DMS 273 (cell line): ENCODE results near the gene CDC42BPG.

Source experiments
- DNase-seq: peaks from one replicate; lab custom pipeline; 2025; ENCODE audit not compliant: unreplicated experiment; lab: John Stamatoyannopoulos, UW

Gene CDC42BPG

GRCh38 chr11:64810891-64811272 is 33.6 kb downstream of the CDC42BPG start:
- peak; percentile 58 for DNase-seq

- DNase-seq, result peak; percentile 96
These were observed 34.1 kb downstream of the CDC42BPG start, which contains the start of gene MEN1 for GRCh38 chr11:64810271-64810890. Gene MEN1, minus strand, starts transcription at chr11:64810551. Its CDS starts 442 bp downstream, at chr11:64810109.

- peak; percentile 36 for DNase-seq
These were observed 34.6 kb downstream of the CDC42BPG start for GRCh38 chr11:64809781-64810241.

DNA sequence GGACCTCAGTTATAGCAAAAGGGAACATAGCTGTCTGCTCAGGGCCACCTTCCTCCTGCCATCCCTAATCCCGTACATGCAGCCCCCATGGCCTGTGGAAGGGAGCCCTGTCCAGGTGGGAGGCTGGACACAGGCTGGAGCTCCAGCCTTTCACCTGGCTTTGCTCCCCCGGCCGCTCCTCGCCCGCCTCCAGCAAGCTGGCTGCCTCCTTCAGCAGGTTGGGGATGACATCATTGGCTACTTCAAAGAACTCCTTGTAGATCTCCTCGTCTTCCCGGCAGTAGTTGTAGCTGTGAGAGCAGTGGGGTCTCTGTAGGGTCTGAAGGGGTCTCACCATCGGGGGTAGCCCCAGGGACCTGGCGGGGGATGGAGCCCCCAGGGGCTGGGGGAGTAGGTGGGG is 39.0 kb downstream of the CDC42BPG start:
- no peak for DNase-seq

- DNase-seq, result peak; percentile 39
These were observed 39.9 kb downstream of the CDC42BPG start for GRCh38 chr11:64804346-64805210.

GRCh38 chr11:64803846-64804345 is 40.6 kb downstream of the CDC42BPG start:
- DNase-seq, result peak; percentile 57

DNA sequence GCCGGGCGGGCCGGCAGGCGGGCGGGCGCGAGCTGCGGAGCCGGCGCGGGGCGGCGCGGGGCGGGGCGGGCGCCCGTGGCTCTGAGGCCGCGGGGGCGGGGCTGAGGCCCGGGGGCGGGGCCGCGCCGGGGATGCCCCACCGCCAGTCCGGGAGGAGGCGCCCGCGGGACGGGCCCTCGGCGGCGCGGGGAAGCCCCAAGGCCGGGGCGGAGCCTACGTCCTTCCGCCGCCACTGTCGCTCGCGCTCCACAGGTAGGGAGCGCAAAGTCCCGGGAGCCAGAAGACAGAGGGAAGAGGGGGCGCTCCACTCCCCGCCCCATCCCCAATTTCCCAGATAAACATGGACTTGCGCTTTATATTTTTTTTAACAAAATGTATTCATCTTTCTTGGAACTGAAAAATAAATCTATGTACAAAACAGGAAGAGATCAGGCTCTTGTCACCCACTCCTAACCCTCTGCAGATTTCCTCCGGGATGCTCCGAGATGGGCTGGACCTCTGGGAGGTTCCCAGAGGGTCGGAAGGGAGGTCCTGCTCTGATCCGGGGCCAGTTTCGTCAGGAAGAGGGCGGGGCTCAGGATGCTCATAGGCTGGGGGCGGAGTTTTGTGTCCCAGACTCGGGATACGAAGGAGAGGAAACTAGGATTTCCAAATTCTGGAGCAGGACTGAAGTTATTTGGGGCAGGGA is 41.2 kb downstream of the CDC42BPG start, which contains the start of gene MAP4K2:
Gene MAP4K2 (minus strand): TSS at position 57 of the 688 bp plus-strand sequence. CDS start 65 bp downstream, outside the sequence.
- DNase-seq, result peak; percentile 90

DNA sequence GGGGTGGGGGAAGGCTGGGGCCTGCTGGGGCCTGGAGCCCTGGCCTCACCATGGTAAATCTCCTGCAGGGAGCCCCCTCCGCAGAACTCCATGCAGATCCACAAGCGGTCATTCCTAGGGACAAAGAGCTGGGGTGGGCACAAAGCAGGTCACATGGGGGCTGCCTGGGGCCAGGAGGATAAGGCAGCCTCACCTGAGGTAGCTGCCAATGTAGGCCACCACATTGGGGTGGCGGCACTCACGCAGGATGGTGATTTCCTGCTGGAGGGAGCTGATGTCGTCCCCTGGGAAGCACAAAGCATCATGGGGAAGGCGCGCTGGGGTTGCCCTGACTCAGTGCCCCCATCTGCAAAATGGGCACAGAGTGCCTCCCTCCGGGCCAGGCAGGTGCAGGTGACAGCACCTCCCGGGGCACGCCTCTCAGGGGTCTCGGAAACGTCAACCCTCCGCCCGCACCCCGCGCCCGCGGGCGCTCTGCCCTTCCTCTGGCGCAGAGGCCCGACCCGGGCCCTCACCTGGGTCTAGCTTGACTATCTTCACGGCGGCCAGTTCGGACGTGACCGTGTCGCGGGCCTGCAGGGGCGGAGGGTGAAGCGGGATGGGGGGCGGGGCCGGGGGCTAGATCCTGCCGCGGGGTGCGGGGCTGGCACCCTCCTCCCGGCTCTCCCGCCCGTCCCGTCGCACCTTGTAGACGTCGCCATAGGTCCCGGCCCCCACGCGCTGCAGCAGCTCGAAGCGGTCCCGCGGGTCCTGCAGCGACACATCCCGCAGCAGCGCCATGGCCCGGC is 41.9 kb downstream of the CDC42BPG start:
- no peak for DNase-seq

DNA sequence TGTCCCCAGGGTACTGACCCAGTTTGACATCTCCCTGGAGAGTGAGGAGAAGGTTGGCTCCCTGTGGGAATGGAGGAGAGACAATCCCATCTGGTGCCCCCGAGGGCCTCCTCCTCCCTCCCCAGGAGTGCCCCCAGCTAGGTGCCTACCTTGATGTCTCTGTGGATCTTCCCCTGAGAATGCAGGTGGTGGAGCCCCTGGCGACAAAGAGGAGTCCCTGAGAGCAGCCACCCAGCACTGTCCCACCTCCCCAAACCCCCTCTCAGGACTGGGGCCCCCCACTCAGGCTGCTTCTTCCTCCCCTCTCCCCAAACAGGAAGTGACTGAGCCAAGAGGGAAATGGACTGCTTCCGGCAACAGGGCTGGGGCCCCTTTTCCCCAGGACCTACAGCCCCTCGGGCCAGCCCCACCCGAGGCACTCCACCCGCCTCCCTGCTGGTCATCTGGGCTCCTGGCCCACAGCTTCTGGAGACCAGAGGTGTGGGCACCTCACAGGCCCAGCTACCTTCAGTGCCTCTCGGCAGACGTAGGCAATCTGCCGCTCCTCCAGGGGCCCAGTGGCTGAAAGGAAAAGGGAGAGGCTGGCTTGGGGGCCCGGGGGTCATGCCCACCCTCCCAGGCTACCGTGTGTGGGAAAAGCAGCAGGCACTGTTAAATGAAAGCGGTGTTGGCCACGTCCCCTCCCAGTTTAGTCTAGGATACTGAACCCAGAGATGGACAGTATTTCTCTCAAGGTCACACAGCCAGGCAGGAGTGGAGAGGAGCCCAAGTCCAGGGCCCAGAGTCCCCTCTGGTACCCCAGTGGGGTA is 42.7 kb downstream of the CDC42BPG start:
- no peak for DNase-seq

- DNase-seq, result no peak
These were observed 43.3 kb downstream of the CDC42BPG start for GRCh38 chr11:64801158-64801464.

GRCh38 chr11:64800303-64801157 is 43.9 kb downstream of the CDC42BPG start:
- DNase-seq, result no peak

DNA sequence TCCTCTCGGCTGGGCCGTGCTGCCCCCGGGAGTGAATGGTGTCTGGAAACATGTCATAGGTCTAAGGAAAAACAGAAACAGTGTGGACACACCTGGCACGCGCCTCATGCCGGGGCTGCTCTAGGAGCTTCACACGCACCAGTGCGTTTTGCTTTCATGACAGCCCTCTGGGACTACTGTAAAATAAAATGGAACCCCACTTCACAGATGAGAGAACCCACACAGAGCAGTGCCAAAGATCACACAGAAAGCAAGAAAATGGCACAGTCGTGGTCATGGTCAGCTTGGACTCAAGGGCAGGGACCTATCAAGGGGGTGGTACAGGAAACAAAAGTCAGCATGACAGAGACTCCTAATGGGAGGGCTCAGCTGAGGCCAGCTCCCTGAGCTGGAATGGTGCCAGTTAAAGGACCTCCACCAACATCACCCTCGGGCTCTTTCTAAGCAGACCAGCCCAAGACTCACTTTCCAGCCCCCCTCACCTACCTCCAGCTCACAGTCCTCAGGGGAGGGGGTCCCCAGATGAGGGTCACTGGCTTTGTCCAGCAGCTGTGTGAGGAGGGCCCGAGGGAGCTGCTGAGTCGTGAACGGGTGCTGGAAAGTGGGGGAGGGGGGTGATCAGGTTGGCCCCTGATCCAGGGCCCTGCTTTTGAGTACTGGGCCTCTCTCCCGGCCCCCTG is 44.7 kb downstream of the CDC42BPG start:
- DNase-seq, result no peak

- no peak for DNase-seq
These were observed 45.2 kb downstream of the CDC42BPG start for GRCh38 chr11:64799256-64799622.

GRCh38 chr11:64796757-64797541 is 47.5 kb downstream of the CDC42BPG start:
- no peak for DNase-seq

DNA sequence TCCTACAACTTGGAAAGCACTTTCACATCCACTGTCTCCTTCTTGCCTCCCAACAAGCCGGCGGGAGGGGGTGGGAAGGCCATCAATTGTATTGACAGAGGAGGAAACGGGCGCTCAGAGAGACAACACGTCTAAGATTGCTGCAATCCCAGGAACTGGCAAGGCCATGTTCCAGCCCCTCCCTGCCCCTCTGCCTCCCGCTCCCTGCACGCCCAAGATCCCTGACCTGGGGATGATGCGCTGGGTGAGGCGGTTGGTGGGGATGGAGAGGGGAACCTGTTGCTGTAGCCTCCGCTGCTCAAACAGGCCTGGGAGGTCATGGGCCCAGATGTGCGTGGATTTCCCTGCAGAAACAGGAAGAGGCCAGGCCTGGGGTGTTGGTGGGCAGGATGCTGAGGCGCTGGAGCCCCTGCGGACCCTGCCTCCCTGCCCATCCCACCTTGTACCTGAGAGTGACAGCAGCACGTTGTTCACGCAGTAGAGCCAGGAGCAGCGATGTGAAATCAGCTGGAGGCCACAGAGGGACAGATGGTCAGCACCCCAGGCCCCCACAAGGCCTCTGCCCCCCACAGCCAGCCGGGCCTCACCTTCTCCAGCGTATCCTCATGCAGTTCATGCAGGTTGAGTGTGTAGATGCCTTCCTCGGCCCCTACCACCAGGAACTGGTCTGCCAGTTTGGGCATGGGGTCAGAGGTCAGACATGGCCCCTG is 48.3 kb downstream of the CDC42BPG start:
- DNase-seq, result no peak

DNA sequence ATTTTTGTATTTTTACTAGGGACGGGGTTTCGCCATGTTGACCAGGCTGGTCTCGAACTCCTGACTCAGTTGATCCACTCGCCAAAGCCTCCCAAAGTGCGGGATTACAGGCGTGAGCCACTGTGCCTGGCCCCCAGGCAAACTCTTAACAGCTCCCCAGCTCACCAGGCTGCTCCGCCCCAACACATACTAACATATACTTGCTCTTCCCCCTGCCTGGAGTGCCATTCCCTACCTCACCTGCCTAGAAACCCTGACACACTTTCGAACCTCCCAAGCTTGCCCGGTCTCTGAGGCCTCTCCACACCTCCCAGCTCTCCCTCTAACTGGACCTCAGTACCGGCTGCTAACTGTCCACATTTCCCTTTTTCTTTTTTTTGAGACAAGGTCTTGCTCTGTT is 49.9 kb downstream of the CDC42BPG start:
- no peak for DNase-seq
